GM18861 (cell line): ENCODE results near the gene TSHR.
A peak's percentile ranks its signal among the peaks of the same experiment; 100 is the strongest.
"Not testable (repeated sequence)": the region's sequence is repeated elsewhere in the genome, so short reads cannot be mapped to it uniquely, and the experiment has no call there.

Source experiments
- ATAC-seq: cut with Tn5 transposase; IDR thresholded peaks from one replicate; pipeline ENCODE4 v1.9.1; 2021; ENCODE audit not compliant: unreplicated experiment

The TSHR gene

GRCh38 chr14:80948291-80948690 is 7.1 kb upstream of the TSHR start:
- ATAC-seq, result no peak

- ATAC-seq, result no peak
Observed at GRCh38 chr14:80951491-80951890, 3.9 kb upstream of the TSHR start.

GRCh38 chr14:80953211-80953610 is 2.2 kb upstream of the TSHR start:
- ATAC-seq, result not testable (repeated sequence)

GRCh38 chr14:80954687-80955299 is 628 bp upstream of the TSHR start:
- no peak for ATAC-seq

- no peak for ATAC-seq
Observed at GRCh38 chr14:80956102-80956501, 681 bp downstream of the TSHR start.

GRCh38 chr14:80956922-80957321 is 1.5 kb downstream of the TSHR start:
- no peak for ATAC-seq

GRCh38 chr14:80957613-80958012 is 2.2 kb downstream of the TSHR start:
- no peak for ATAC-seq

- no peak for ATAC-seq
Observed at GRCh38 chr14:80958226-80958625, 2.8 kb downstream of the TSHR start.

- ATAC-seq, result no peak
Observed at GRCh38 chr14:80958939-80959338, 3.5 kb downstream of the TSHR start.

GRCh38 chr14:80959496-80959895 is 4.1 kb downstream of the TSHR start:
- ATAC-seq, result peak; percentile 99

- ATAC-seq, result no peak
Observed at GRCh38 chr14:80965037-80965436, 9.6 kb downstream of the TSHR start.

- ATAC-seq, result no peak
Observed at GRCh38 chr14:80973931-80974641, 18.7 kb downstream of the TSHR start.

GRCh38 chr14:80974679-80975078 is 19.3 kb downstream of the TSHR start:
- ATAC-seq, result no peak

GRCh38 chr14:80977221-80977620 is 21.8 kb downstream of the TSHR start:
- ATAC-seq, result no peak

- no peak for ATAC-seq
Observed at GRCh38 chr14:80978403-80978802, 23.0 kb downstream of the TSHR start.

- no peak for ATAC-seq
Observed at GRCh38 chr14:80979951-80980350, 24.5 kb downstream of the TSHR start.

GRCh38 chr14:80981156-80981555 is 25.7 kb downstream of the TSHR start:
- no peak for ATAC-seq

GRCh38 chr14:80981673-80982072 is 26.3 kb downstream of the TSHR start:
- ATAC-seq, result no peak

- no peak for ATAC-seq
Observed at GRCh38 chr14:80982711-80983110, 27.3 kb downstream of the TSHR start.

GRCh38 chr14:80987235-80988032 is 32.0 kb downstream of the TSHR start:
- ATAC-seq, result peak; percentile 60

- ATAC-seq, result no peak
Observed at GRCh38 chr14:80988192-80988591, 32.8 kb downstream of the TSHR start.
